ENCODE data around the gene LDB3.

Gene LDB3

GRCh38 chr10:86687750-86688149 is 19.4 kb downstream of the LDB3 start:
- DNase-seq = no peak

DNA sequence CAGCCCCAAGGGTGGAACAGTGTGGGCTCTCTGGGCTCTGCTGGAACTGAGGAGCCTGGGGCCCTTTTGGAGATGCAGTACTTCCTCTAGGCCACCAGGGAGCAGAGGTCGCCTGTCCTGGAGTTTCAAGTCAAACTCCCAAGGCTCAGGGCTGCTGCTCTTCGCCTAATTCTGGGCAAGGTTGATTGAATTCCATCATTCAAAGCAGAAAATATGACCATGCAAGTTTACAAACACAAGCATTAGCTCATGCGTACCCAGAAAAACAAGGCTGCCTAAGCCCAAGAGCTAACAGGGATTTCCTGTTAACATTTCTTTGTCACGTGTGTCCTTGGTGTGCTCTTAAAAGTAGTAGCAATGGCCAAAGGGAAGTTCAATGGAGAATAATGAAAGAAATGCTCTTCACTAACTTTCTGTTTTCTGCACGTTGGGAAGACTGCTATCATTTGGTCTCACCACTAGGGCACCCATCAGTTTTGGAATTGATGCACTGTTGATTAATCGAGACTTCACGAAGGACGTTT is 20.1 kb downstream of the LDB3 start:
- no peak for DNase-seq

GRCh38 chr10:86689146-86689545 is 20.8 kb downstream of the LDB3 start:
- DNase-seq = no peak

DNA sequence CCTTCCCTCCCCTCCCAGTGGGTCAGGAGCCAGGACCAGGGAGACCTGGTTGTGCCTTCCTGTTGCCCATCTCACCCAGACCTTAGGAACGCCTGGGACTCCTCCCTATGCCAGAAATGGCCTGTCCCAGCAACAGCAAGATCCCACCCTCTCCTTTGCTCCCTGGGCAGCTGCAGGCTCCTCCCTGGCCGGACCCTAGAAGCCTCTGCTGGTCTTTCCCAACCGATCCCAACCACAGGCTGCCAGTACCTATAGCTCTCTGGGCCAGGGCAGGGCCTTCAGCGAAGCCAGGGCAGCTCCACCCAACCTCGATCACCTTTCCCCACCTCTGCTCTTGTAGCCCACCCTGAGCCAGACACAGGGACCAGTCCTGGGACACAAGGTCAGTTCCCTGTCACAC is 21.9 kb downstream of the LDB3 start:
- DNase-seq = no peak

GRCh38 chr10:86690657-86691084 is 22.4 kb downstream of the LDB3 start:
- DNase-seq = no peak

DNA sequence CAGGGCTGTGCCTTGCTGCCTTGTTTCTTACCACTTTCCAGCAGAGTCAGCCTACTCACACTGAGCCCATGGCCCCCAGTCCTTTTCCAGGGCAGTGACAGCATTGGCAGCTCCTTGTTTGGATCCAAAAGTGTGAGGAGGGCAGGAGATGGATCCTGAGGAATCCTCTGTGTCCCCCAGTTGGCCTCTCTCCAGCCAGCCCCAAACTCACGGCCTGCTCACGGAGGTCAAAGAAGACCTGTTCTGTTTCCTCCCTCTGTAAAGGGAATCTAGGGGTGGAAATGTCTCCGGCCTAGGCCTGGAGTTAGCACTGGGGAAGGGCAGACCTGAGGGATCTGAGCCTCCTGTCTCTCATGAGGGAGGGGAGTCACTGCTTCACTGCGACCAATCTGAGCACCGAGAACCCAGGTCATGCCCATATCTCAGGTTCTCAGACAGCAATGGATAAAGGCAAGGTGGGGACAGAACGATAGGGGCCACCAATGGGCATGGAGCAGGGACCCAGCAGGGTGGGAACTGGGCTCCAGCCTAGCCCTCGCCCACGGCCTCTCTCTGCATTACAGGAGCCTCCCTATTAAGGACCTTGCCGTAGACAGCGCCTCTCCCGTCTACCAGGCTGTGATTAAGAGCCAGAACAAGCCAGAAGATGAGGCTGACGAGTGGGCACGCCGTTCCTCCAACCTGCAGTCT is 23.2 kb downstream of the LDB3 start:
- DNase-seq = no peak

- no peak for DNase-seq
Measured at GRCh38 chr10:86692023-86692514, 23.8 kb downstream of the LDB3 start.

DNA sequence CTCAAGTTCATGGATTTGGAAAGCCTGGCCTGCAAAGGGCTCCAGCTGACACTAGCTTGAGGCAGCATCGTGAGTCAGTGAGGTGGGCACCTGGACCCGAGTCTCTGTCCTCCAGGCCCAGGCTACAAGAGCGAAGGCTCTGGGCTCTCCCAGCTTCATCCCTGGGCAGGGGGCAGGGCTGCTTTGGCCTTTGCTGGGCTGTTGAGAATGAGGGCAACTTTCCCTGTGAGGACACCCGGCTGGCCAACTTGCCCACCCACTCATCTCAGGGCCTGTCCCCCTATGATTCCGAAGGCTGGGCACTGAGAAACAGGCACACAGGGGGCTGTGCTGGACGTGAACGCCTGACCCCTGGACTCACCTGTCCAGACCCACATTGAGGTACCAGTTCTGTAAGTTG is 24.4 kb downstream of the LDB3 start:
- no peak for DNase-seq

GRCh38 chr10:86693275-86693674 is 25.0 kb downstream of the LDB3 start:
- DNase-seq = no peak

DNA sequence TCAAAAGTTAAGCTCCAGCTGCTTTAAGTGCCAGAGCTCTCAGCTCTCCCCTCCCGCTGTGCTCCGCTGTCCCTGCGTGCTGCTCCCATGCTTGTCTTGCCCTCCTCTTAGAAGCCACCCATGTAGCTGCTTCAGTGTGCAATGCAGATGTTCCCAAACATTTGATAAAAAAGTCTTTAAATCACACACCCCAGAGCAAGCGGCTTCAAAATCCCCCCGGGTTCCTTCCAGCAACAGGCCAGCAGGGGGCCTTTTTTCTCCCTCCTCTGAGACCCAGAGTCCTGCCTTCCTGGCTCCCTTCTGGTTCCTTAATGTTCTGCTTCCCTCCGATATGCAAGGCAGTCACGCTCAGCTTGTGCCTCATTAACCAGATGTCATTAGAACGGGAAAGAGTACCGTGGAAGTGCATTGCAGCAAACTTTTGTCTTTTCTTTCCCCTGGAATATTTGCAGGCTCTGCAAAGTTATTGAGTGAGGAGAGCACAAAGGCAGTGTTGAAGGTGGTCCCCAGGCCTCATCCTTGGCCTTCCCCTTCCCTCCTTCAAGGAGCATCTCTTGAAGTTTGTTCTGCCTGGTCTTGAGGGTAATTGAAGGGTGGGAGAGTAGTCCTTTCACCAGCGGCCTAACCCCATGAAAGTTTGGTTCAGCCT is 25.5 kb downstream of the LDB3 start:
- DNase-seq = no peak

DNA sequence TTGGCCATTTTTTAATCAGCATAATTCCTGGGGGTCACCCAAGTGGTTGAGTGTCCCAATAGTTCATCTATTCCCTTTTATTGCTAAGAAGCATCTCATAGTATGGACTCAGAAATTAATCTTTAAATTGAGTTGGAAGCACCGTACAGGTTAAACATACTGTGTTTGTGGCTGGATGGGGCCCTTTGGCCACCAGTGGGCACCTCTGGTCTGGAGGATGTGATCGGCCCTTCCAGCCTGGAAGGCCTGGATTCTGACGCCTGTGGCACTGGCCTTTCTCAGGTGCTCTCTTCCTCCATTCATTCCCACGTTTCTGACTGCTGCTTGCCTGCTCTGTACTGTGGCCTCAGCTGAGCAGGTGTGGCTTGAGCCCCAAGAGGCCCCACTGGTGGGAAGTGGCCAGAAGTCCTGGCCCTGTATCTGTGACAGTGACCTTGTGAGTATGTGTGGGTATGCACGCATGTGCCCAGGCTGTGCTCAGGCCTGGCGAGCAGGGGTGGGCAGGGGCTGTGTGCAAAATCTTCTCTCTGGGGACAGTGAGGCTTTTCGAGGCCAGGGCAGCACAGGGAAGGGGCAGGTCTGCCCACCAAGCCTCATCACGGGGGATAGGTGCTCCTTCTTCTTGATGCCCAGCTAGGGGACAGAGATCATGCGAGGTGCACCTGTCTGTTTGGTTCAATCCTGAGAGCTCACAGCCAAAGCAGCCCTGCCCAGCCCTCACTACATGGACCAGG is 30.1 kb downstream of the LDB3 start:
- no peak for DNase-seq

DNA sequence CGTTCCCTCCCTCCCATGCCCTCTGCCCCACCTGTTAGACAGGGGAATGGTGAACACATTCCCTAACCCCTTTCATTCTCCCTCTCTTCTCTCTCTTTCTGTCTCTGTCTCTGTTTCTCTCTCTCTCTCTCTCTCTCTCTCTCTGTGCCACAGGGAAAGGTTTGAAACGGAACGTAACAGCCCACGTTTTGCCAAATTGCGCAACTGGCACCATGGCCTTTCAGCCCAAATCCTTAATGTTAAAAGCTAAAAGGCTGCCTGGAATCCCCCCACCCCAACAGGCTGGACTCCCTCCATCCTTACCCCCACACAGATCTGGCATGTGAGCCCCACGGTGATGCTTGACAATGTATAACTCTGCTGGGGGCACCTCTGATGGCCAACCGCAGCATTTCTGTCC is 30.8 kb downstream of the LDB3 start:
- no peak for DNase-seq

- DNase-seq = no peak
Measured at GRCh38 chr10:86699541-86699940, 31.2 kb downstream of the LDB3 start.

GRCh38 chr10:86699991-86700840 is 31.9 kb downstream of the LDB3 start:
- no peak for DNase-seq

- no peak for DNase-seq
Measured at GRCh38 chr10:86700851-86701617, 32.7 kb downstream of the LDB3 start.

DNA sequence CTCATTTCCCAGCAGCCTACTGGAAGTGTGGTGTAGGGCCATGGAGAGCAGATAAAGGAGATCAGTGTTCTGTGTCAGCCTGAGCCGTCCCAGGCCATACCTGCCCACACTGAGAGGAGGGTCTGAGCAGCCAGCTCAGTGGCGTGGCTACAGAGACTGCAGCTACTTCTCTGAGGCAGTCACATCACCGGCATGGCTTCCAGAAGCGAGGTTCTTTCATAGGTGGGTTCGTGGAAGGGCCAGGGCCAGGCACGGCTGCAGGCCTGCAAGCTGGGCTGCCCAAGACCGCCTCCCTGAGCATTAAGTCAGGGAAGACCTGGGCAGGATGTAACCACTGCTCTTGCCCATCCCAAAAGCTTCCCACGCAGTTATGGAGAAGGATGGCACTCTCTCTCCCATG is 34.9 kb downstream of the LDB3 start:
- DNase-seq = no peak

- no peak for DNase-seq
Measured at GRCh38 chr10:86705139-86705538, 36.8 kb downstream of the LDB3 start.

DNA sequence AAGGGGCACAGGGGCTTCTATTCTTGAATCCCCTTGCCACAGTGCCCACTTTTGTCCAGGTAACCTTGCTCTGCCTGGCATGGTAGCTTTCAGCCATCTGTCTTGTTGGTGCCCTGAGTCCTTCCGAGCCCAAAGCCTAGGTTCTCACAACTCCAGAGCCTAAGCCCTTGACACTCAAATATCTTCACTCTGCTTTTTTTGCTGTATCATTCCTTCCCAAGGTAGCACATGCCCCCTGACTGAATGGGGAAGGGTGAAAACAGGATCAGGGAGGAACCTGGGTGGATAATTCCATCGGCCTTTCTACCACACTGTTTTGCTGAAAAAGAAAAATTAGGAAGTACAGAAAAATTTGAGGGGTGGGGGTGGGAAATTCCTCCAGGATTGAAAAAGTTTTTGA is 37.6 kb downstream of the LDB3 start:
- no peak for DNase-seq

DNA sequence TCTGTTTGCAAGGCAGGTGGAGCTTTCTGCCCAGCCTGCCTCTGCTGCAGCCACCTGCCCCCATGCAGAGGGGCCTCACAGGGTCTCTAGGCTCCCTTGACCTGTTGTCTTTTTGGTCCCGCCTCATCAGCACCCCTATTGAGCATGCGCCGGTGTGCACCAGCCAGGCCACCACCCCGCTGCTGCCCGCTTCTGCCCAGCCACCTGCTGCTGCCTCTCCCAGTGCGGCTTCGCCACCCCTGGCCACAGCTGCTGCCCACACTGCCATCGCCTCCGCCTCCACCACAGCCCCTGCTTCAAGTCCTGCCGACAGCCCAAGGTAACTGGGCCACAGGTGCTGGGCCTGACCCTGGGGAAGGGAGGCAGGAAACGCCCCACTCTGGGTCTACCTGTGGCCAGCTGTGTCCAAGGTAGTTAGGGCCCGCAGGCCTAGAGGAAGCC is 38.1 kb downstream of the LDB3 start:
- no peak for DNase-seq

- DNase-seq = no peak
Measured at GRCh38 chr10:86706977-86707376, 38.7 kb downstream of the LDB3 start.

DNA sequence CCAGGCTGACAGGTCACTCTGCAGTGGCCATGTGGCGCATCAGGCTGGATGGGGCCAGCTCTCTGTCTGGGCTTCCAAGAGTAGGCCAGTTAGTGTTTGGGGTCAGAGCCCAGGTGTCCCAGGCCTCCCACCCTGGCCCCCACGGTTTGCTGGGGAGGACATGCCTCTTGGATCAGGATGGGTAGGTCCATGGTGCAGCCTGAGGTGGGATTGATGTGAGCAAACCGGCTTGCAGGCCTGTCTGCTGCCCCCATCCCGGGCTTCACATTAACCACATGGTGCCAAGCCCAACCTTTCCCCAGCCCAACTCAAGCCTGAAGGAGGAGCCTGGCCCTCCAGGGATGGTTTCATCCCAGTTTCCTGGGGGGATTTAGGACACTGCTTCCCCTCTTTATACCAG is 39.2 kb downstream of the LDB3 start:
- DNase-seq = no peak
